ENCODE data around the gene SH3RF1. TPM values are rescaled to one million over a fixed set of nuclear protein-coding genes. Genes with fewer than 3 reads are reported as not detected.

SH3RF1 gene
- total and polyA plus RNA-seq, 2 of the 8 experiments (the other 6 are each of a cell fraction or from before 2014, with no cell fraction given): 6.9 to 15.1 TPM

GRCh38 chr4:169209388-169209883, 61.3 kb downstream of the SH3RF1 start:
- no peak overlapping the region for H3K4me3 ChIP-seq (ENCODE audit: extremely low read depth in 1 of 4, insufficient read depth in 2 of 4, low read depth in 3 of 4, low read length in 4 of 4)
- no peak overlapping the region for H3K9ac ChIP-seq (replicated peaks in 1 of 4; ENCODE audit: extremely low read depth in 1 of 4, low read depth in 3 of 4, low read length in 3 of 4)
- H2BK120ac ChIP-seq (replicated peaks; ENCODE audit: low read depth, low read length): no peak overlapping the region
- no peak overlapping the region for H2AFZ ChIP-seq (ENCODE audit: low read length)
- no peak overlapping the region for H2BK20ac ChIP-seq (ENCODE audit: low read length)
- H3K9me3 ChIP-seq (ENCODE audit: insufficient read depth in 2 of 2, low read depth in 1 of 2, low read length in 1 of 2): peaks cover 3 to 5% of the 10 kb centered on the region in 2 experiments; a peak in 2 of 4 replicates
- H3K23me2 ChIP-seq (ENCODE audit: low read depth, low read length): no peaks in the 10 kb centered on the region
- H4K20me1 ChIP-seq (replicated peaks in 1 of 2; ENCODE audit: control insufficient read depth in 1 of 2, insufficient read depth in 2 of 2, low read length in 2 of 2): no peaks in the 10 kb centered on the region
- no peak overlapping the region for H2AK5ac ChIP-seq (ENCODE audit: low read depth, low read length)
- H3K56ac ChIP-seq (replicated peaks; ENCODE audit: insufficient read length, low read depth, low read length): no peak overlapping the region
- no peak overlapping the region for H3K4ac ChIP-seq (replicated peaks; ENCODE audit: insufficient read length, low read depth, low read length)
- H3K27me3 ChIP-seq (replicated peaks in 1 of 4; ENCODE audit: control insufficient read depth in 3 of 4, extremely low read depth in 1 of 4, insufficient read depth in 3 of 4, low read length in 3 of 4): no peaks in the 10 kb centered on the region
- H3K27ac ChIP-seq (ENCODE audit: low read depth, low read length): no peak overlapping the region
- peaks cover 0 to 8% of the 10 kb centered on the region in 2 experiments; a peak in 1 of 4 replicates for H3K79me2 ChIP-seq (ENCODE audit: control insufficient read depth in 1 of 2, insufficient read depth in 2 of 2, low read length in 2 of 2)
- POLR2A ChIA-PET (ENCODE audit: partially characterized antibody): no interaction called here
- H4K8ac ChIP-seq (ENCODE audit: extremely low read depth, insufficient read depth, low read length): no peak overlapping the region
- H3K4me1 ChIP-seq (replicated peaks in 1 of 4; ENCODE audit: control insufficient read depth in 3 of 4, insufficient read depth in 4 of 4, low read length in 3 of 4): peaks cover 2 to 7% (median 4%) of the 10 kb centered on the region in 4 experiments; a peak in 6 of 7 replicates
- H4K91ac ChIP-seq (replicated peaks; ENCODE audit: insufficient read length, low read length): no peak overlapping the region
- 92% methylated on average over 5 of the region's 5 CpGs; no CpG with 5 or more reads in 1 of the 2 experiments for WGBS, 2 experiments (ENCODE audit: extremely low coverage in 1 of 2, insufficient coverage in 1 of 2, insufficient read length in 1 of 2, insufficient replicate concordance in 2 of 2, low coverage in 1 of 2, low lambda C conversion rate in 2 of 2, missing lambda C conversion rate in 1 of 2)
- H3K36me3 ChIP-seq (ENCODE audit: control insufficient read depth in 2 of 4, insufficient read depth in 4 of 4, low read length in 3 of 4): peaks cover 0 to 2% (median 0%) of the 10 kb centered on the region in 4 experiments; a peak in 2 of 8 replicates
- H3K4me2 ChIP-seq (ENCODE audit: insufficient read depth in 1 of 2, low read depth in 2 of 2, low read length in 2 of 2): no peak overlapping the region
- no peak overlapping the region for H3K23ac ChIP-seq (ENCODE audit: insufficient read length)
- FAIRE-seq (no peak), DNase-seq (ENCODE audit: low read depth in 1 of 2, low spot score in 2 of 2) (no peak)
- no peak overlapping the region for H2BK15ac ChIP-seq (ENCODE audit: low read length)
- H2BK12ac ChIP-seq (ENCODE audit: low read depth, low read length): no peak overlapping the region
- CTCF ChIA-PET (ENCODE audit: partially characterized antibody): interaction anchor here (1.2 kb wide), 1 partner anchor 17 kb away, joined by 3 read pairs; no protein-coding TSS in a partner anchor
- no peak overlapping the region for H3K18ac ChIP-seq (ENCODE audit: extremely low read depth, low read length)
- H3K14ac ChIP-seq (ENCODE audit: insufficient read length): no peak overlapping the region
- H4K5ac ChIP-seq (ENCODE audit: insufficient read length, low read depth, low read length): no peak overlapping the region
- no peaks in the 10 kb centered on the region for H3K79me1 ChIP-seq (ENCODE audit: low read depth, low read length)
- no peak overlapping the region for H2BK5ac ChIP-seq (ENCODE audit: low read depth, low read length)
- no peak for TF ChIP-seq TBP (IDR thresholded peaks at IDR 0.05; ENCODE audit: low read depth, low read length)
- TF ChIP-seq CEBPB (IDR thresholded peaks at IDR 0.05; ENCODE audit: low read depth, low read length): no peak
- no peak for TF ChIP-seq SIRT6 (IDR thresholded peaks at IDR 0.05; ENCODE audit: low read length)
- TF ChIP-seq NANOG (IDR thresholded peaks at IDR 0.05; ENCODE audit: insufficient read depth, low read depth, low read length, poor library complexity, severe bottlenecking): no peak
- TF ChIP-seq, protein P1, sequence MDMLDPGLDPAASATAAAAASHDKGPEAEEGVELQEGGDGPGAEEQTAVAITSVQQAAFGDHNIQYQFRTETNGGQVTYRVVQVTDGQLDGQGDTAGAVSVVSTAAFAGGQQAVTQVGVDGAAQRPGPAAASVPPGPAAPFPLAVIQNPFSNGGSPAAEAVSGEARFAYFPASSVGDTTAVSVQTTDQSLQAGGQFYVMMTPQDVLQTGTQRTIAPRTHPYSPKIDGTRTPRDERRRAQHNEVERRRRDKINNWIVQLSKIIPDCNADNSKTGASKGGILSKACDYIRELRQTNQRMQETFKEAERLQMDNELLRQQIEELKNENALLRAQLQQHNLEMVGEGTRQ (IDR thresholded peaks at IDR 0.05; ENCODE audit: low read length): no peak
- no peak for TF ChIP-seq SIN3A (conservative IDR thresholded peaks at IDR 0.05 in 1 of 2, IDR thresholded peaks at IDR 0.05 in 1 of 2; ENCODE audit: low read depth in 1 of 2, low read length in 2 of 2)
- no peak for TF ChIP-seq ATF3 (IDR thresholded peaks at IDR 0.05; ENCODE audit: insufficient read depth, low read depth, low read length)
- no peak for TF ChIP-seq SUZ12 (IDR thresholded peaks at IDR 0.05; ENCODE audit: low read length)
- no peak for TF ChIP-seq POLR2AphosphoS5 (IDR thresholded peaks at IDR 0.05; ENCODE audit: low read depth, low read length)
- TF ChIP-seq SAP30 (IDR thresholded peaks at IDR 0.05; ENCODE audit: insufficient read depth, insufficient replicate concordance, low read length): no peak
- no peak for TF ChIP-seq POLR2A (IDR thresholded peaks at IDR 0.05; ENCODE audit: control extremely low read depth in 1 of 2, low read depth in 2 of 2, low read length in 2 of 2)
- no peak for TF ChIP-seq MAFK (IDR thresholded peaks at IDR 0.05; ENCODE audit: low read depth, low read length)
